Endothelial cell of umbilical vein (primary cell): Measurements from ENCODE around the gene GOLGA2. TPM values are rescaled to one million over a fixed set of nuclear protein-coding genes. Genes with fewer than 3 reads are reported as not detected.
A peak's percentile ranks its signal among the peaks of the same experiment; 100 is the strongest.

Source experiments
- BruUV-seq: library from RNA; stranded (reverse); fragments of 400-500 nt; replicated peaks from 2 replicates; lab custom pipeline; 2021; lab: Mats Ljungman, UMichigan
- CTCF ChIA-PET: fragments of 300-600, 350-600 bp; sonication (Branson Sonifier 250); formaldehyde crosslinking; loops from one replicate; lab custom pipeline; 2021; ENCODE audit warnings: antibody characterized with exemption, inconsistent platforms; lab: Charles Lee
- POLR2A ChIA-PET: fragments of 300-600, 350-600 bp; sonication (Branson Sonifier 250); formaldehyde crosslinking; loops from one replicate; lab custom pipeline; 2021; ENCODE audit warnings: antibody characterized with exemption, inconsistent platforms; lab: Charles Lee
- DNase-seq: peaks from one replicate; pipeline ENCODE4 v3.0.0-alpha.2; 2011; ENCODE audit warnings: low read depth, low spot score
- FAIRE-seq: peaks from 2 replicates; lab custom pipeline; 2011; peaks lifted over from hg19 to GRCh38; lab: Jason Lieb, UNC
- H2AFZ ChIP-seq: 2 replicates; pipeline ENCODE4 v1.6.0; 2012; ENCODE audit warnings: low read depth, low read length, control low read depth, inconsistent platforms
- H3K27ac ChIP-seq: 2 replicates; pipeline ENCODE4 v1.5.1; 2011; ENCODE audit warnings: low read depth, mild to moderate bottlenecking, control low read depth, low read length, moderate library complexity; ENCODE audit not compliant: insufficient read depth
- H3K27me3 ChIP-seq, 2 experiments: 2 replicates each; pipeline versions ENCODE4 v1.6.0 to v1.6.1; 2011; ENCODE audit warnings: low read length in 2 of 2, mixed read lengths in 1 of 2; ENCODE audit not compliant: control insufficient read depth in 2 of 2, insufficient read depth in 2 of 2
- H3K36me3 ChIP-seq, 2 experiments: 2 replicates in 1 of 2; 3 replicates in 1 of 2; pipeline ENCODE4 v1.5.1; 2011; ENCODE audit warnings: low read length in 2 of 2, mild to moderate bottlenecking in 1 of 2, moderate library complexity in 1 of 2; ENCODE audit not compliant: control insufficient read depth in 2 of 2, insufficient read depth in 2 of 2; ENCODE audit errors: extremely low read depth in 1 of 2
- H3K4me1 ChIP-seq: 3 replicates; pipeline ENCODE4 v1.5.1; 2011; ENCODE audit warnings: mild to moderate bottlenecking, low read length; ENCODE audit not compliant: control insufficient read depth, insufficient read depth; ENCODE audit errors: extremely low read depth
- H3K4me2 ChIP-seq: 2 replicates; pipeline ENCODE4 v1.6.1; 2011; ENCODE audit warnings: low read length, control low read depth, mixed read lengths; ENCODE audit not compliant: insufficient read depth
- H3K4me3 ChIP-seq, 3 experiments: fragments of 200-600 bp in 1 of 3; sonication (generic), shearing (Covaris generic) in 1 of 3; replicated peaks in 1 of 3; 2 replicates each; pipeline ENCODE4 v1.5.1; 2011 to 2016; ENCODE audit warnings: control low read depth in 3 of 3, low read length in 3 of 3, mild to moderate bottlenecking in 2 of 3, inconsistent platforms in 1 of 3, low read depth in 1 of 3, moderate library complexity in 1 of 3; ENCODE audit not compliant: insufficient read depth in 1 of 3
- H3K79me2 ChIP-seq: 2 replicates; pipeline ENCODE4 v1.6.0; 2012; ENCODE audit warnings: low read length, inconsistent platforms; ENCODE audit not compliant: control insufficient read depth, insufficient read depth
- H3K9ac ChIP-seq: replicated peaks from 2 replicates; pipeline ENCODE3; 2011; ENCODE audit warnings: low read length, control low read depth; ENCODE audit not compliant: insufficient read depth; ENCODE audit errors: extremely low read depth
- H3K9me1 ChIP-seq: replicated peaks from 3 replicates; pipeline ENCODE4 v1.6.0; 2011; ENCODE audit warnings: mild to moderate bottlenecking, low read length; ENCODE audit not compliant: control insufficient read depth, insufficient read depth; ENCODE audit errors: extremely low read depth
- H3K9me3 ChIP-seq: replicated peaks from 2 replicates; pipeline ENCODE4 v1.5.1; 2012; ENCODE audit warnings: low read length, inconsistent platforms; ENCODE audit not compliant: control insufficient read depth, insufficient read depth
- H4K20me1 ChIP-seq: replicated peaks from 2 replicates; pipeline ENCODE3; 2011; ENCODE audit warnings: mild to moderate bottlenecking, low read length; ENCODE audit not compliant: control insufficient read depth, insufficient read depth; ENCODE audit errors: extremely low read depth
- CTCF ChIP-seq, 2 donors: IDR thresholded peaks; 1 replicate in 1 of 2; 2 replicates in 1 of 2; pipeline ENCODE4 v1.5.1; 2011; ENCODE audit warnings: low read length in 2 of 2, mild to moderate bottlenecking in 2 of 2, moderate library complexity in 2 of 2, control low read depth in 1 of 2, inconsistent platforms in 1 of 2, low read depth in 1 of 2; ENCODE audit not compliant: insufficient read depth in 1 of 2; ENCODE audit errors: extremely low read depth in 1 of 2
- EZH2 ChIP-seq: IDR thresholded peaks from 2 replicates; pipeline ENCODE4 v1.6.1; 2012; ENCODE audit warnings: borderline replicate concordance, low read depth, mild to moderate bottlenecking, moderate library complexity, low read length, inconsistent platforms; ENCODE audit not compliant: severe bottlenecking
- FOS ChIP-seq: IDR thresholded peaks from 2 replicates; pipeline ENCODE4 v1.6.1; 2011; ENCODE audit warnings: mild to moderate bottlenecking, low read length, moderate library complexity, borderline replicate concordance; ENCODE audit not compliant: insufficient read depth
- GATA2 ChIP-seq: IDR thresholded peaks from 2 replicates; pipeline ENCODE4 v1.7.0; 2011; ENCODE audit warnings: low read depth, mild to moderate bottlenecking, moderate library complexity, mixed read lengths, low read length; ENCODE audit not compliant: insufficient read length, insufficient read depth
- JUN ChIP-seq: IDR thresholded peaks from 2 replicates; pipeline ENCODE4 v1.6.1; 2011; ENCODE audit warnings: borderline replicate concordance, low read depth; ENCODE audit not compliant: insufficient read length, insufficient read depth
- MAX ChIP-seq: IDR thresholded peaks from 2 replicates; pipeline ENCODE4 v1.6.1; 2011; ENCODE audit not compliant: insufficient read depth, insufficient read length
- MYC ChIP-seq: IDR thresholded peaks from one replicate; pipeline ENCODE4 v1.6.1; 2011; ENCODE audit warnings: mild to moderate bottlenecking, low read depth, low read length
- POLR2A ChIP-seq: IDR thresholded peaks from 2 replicates; pipeline ENCODE4 v1.6.1; 2012; ENCODE audit warnings: low read depth, mild to moderate bottlenecking, control low read depth, low read length
- POLR2AphosphoS5 ChIP-seq: IDR thresholded peaks from 2 replicates; pipeline ENCODE4 v1.6.1; 2012; ENCODE audit warnings: low read depth, mild to moderate bottlenecking, control low read depth, low read length, moderate library complexity; ENCODE audit not compliant: insufficient read depth
- dilution Hi-C: fragments of 300-500 bp; cut with MboI; formaldehyde crosslinking; loops from one replicate; pipeline ENCODE4 v1.15.0; 2019; ENCODE audit warnings: low sequenced_read_pairs; ENCODE audit not compliant: extremely low pct_ligation_motif_present
- intact Hi-C: fragments of 100-400 bp; cut with micrococcal nuclease; formaldehyde crosslinking; loops from one replicate; pipeline ENCODE4 v1.10.0; 2022
- polyA plus RNA-seq, 4 experiments: library from polyadenylated mRNA; depleted of rRNA in 3 of 4; stranded (reverse) in 3 of 4; unstranded in 1 of 4; fragments of >200 nt; gene quantifications; 2 replicates each; pipeline versions ENCODE4 v1.2.1 to v1.2.3, GENCODE V29; 2011 to 2012; ENCODE audit warnings: missing spikeins in 1 of 4
- total RNA-seq: library from RNA; stranded (reverse); gene quantifications from 2 replicates; pipeline ENCODE4 v1.2.3, GENCODE V29; 2021

The GOLGA2 gene
- total and polyA plus RNA-seq, 2 donors (not counting 3 experiments of a cell fraction or from before 2014, with no cell fraction given), result 52.3 to 114 TPM

- no peaks in the 10 kb centered on the region for H4K20me1 ChIP-seq
- no peak for TF ChIP-seq JUN
- no peak for TF ChIP-seq EZH2
- no peak for TF ChIP-seq POLR2AphosphoS5
- no peak for TF ChIP-seq CTCF (IDR thresholded peaks at IDR 0.05; ENCODE audit: extremely low read depth in 1 of 2, insufficient read depth in 1 of 2, low read depth in 1 of 2, low read length in 2 of 2)
- no peak for TF ChIP-seq POLR2A
- no peak for TF ChIP-seq FOS
- TF ChIP-seq GATA2, result no peak
- no peak for TF ChIP-seq MAX
- TF ChIP-seq MYC, result no peak
- H3K4me3 ChIP-seq, result no peak overlapping the region
- H3K4me2 ChIP-seq, result no peak overlapping the region
- no peak overlapping the region for H2AFZ ChIP-seq
- no peaks in the 10 kb centered on the region for H3K36me3 ChIP-seq
- no peaks in the 10 kb centered on the region for H3K9me3 ChIP-seq
- intact Hi-C loops (no loop called here), dilution Hi-C loops (no loop called here)
- H3K27ac ChIP-seq, result no peak overlapping the region
- BruUV-seq, result no TSS peak
- no peaks in the 10 kb centered on the region for H3K27me3 ChIP-seq
- no peak overlapping the region for H3K9ac ChIP-seq
- no peaks in the 10 kb centered on the region for H3K9me1 ChIP-seq
- no peak for DNase-seq
- CTCF ChIA-PET, result interaction anchor here (1.3 to 1.5 kb wide), 2 partner anchors 26 to 92 kb away, joined by 5 to 7 read pairs; partner anchors contain the start of genes GOLGA2 and SWI5
- H3K79me2 ChIP-seq, result no peaks in the 10 kb centered on the region
- H3K4me1 ChIP-seq, result peaks cover 28% of the 10 kb centered on the region
- peak; percentile 24 for FAIRE-seq
- POLR2A ChIA-PET, result interaction anchor here (0.7 kb wide), 1 partner anchor 194 kb away, joined by 4 read pairs; no protein-coding TSS in a partner anchor
Measured at GRCh38 chr9:128249558-128249907, 26.3 kb downstream of the GOLGA2 start.
